ENCODE data around the gene ADGRL3.
A peak's percentile ranks its signal among the peaks of the same experiment; 100 is the strongest.

ADGRL3 gene

GRCh38 chr4:61860376-61860775 lies 660.2 kb downstream of the ADGRL3 start:
- H3K4me1 ChIP-seq (ENCODE audit: low read length), result no peaks in the 10 kb centered on the region
- no peak overlapping the region for H3K4me3 ChIP-seq (ENCODE audit: low read length)
- no peaks in the 10 kb centered on the region for H3K79me2 ChIP-seq (ENCODE audit: low read length)
- no peak overlapping the region for H3K27ac ChIP-seq (ENCODE audit: low read length)
- TF ChIP-seq EZH2phosphoT487 (IDR thresholded peaks at IDR 0.05; ENCODE audit: low read depth), result no peak
- TF ChIP-seq, protein P1, sequence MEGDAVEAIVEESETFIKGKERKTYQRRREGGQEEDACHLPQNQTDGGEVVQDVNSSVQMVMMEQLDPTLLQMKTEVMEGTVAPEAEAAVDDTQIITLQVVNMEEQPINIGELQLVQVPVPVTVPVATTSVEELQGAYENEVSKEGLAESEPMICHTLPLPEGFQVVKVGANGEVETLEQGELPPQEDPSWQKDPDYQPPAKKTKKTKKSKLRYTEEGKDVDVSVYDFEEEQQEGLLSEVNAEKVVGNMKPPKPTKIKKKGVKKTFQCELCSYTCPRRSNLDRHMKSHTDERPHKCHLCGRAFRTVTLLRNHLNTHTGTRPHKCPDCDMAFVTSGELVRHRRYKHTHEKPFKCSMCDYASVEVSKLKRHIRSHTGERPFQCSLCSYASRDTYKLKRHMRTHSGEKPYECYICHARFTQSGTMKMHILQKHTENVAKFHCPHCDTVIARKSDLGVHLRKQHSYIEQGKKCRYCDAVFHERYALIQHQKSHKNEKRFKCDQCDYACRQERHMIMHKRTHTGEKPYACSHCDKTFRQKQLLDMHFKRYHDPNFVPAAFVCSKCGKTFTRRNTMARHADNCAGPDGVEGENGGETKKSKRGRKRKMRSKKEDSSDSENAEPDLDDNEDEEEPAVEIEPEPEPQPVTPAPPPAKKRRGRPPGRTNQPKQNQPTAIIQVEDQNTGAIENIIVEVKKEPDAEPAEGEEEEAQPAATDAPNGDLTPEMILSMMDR (IDR thresholded peaks at IDR 0.05; ENCODE audit: low read depth, low read length), result no peak
- no peaks in the 10 kb centered on the region for H3K9me3 ChIP-seq (ENCODE audit: insufficient read depth, low read length)
- H3K27me3 ChIP-seq (ENCODE audit: low read depth, low read length), result no peaks in the 10 kb centered on the region
- no peaks in the 10 kb centered on the region for H4K20me1 ChIP-seq (ENCODE audit: insufficient read depth, low read length)
- H3K9ac ChIP-seq (ENCODE audit: low read length), result no peak overlapping the region
- H3K4me2 ChIP-seq (ENCODE audit: low read length), result no peak overlapping the region
- H3K36me3 ChIP-seq (replicated peaks; ENCODE audit: low read depth, low read length), result no peaks in the 10 kb centered on the region
- no peak overlapping the region for H2AFZ ChIP-seq (ENCODE audit: low read depth, low read length)

- no peak overlapping the region for H3K9ac ChIP-seq (ENCODE audit: low read length)
- H3K36me3 ChIP-seq (replicated peaks; ENCODE audit: low read depth, low read length), result no peaks in the 10 kb centered on the region
- no peak overlapping the region for H3K4me2 ChIP-seq (ENCODE audit: low read length)
- H3K27me3 ChIP-seq (ENCODE audit: low read depth, low read length), result no peaks in the 10 kb centered on the region
- no peaks in the 10 kb centered on the region for H4K20me1 ChIP-seq (ENCODE audit: insufficient read depth, low read length)
- TF ChIP-seq EZH2phosphoT487 (IDR thresholded peaks at IDR 0.05; ENCODE audit: low read depth), result no peak
- TF ChIP-seq, protein P1 (IDR thresholded peaks at IDR 0.05; ENCODE audit: low read depth, low read length), result no peak
- no peaks in the 10 kb centered on the region for H3K79me2 ChIP-seq (ENCODE audit: low read length)
- H3K27ac ChIP-seq (ENCODE audit: low read length), result no peak overlapping the region
- no peaks in the 10 kb centered on the region for H3K9me3 ChIP-seq (ENCODE audit: insufficient read depth, low read length)
- no peaks in the 10 kb centered on the region for H3K4me1 ChIP-seq (ENCODE audit: low read length)
- no peak overlapping the region for H3K4me3 ChIP-seq (ENCODE audit: low read length)
- no peak overlapping the region for H2AFZ ChIP-seq (ENCODE audit: low read depth, low read length)
These were observed 664.2 kb downstream of the ADGRL3 start for GRCh38 chr4:61864286-61864685.

GRCh38 chr4:61866378-61867030 lies 666.4 kb downstream of the ADGRL3 start:
- Histone ChIP-seq H3K9me3 (ENCODE audit: insufficient read depth, low read length) (no peaks in the 10 kb centered on the region), H3K79me2 (ENCODE audit: low read length) (no peaks in the 10 kb centered on the region), H3K27ac (ENCODE audit: low read length) (no peak overlapping the region), H2AFZ (ENCODE audit: low read depth, low read length) (no peak overlapping the region), H3K4me3 (ENCODE audit: low read length) (no peak overlapping the region), H3K36me3 (replicated peaks; ENCODE audit: low read depth, low read length) (no peaks in the 10 kb centered on the region), H3K9ac (ENCODE audit: low read length) (no peak overlapping the region), H3K4me2 (ENCODE audit: low read length) (no peak overlapping the region), H3K4me1 (ENCODE audit: low read length) (no peaks in the 10 kb centered on the region), H3K27me3 (ENCODE audit: low read depth, low read length) (no peaks in the 10 kb centered on the region), H4K20me1 (ENCODE audit: insufficient read depth, low read length) (no peaks in the 10 kb centered on the region)
- TF ChIP-seq, protein P1 (IDR thresholded peaks at IDR 0.05; ENCODE audit: low read depth, low read length), result no peak
- no peak for TF ChIP-seq EZH2phosphoT487 (IDR thresholded peaks at IDR 0.05; ENCODE audit: low read depth)

GRCh38 chr4:61872983-61873382 lies 672.9 kb downstream of the ADGRL3 start:
- Histone ChIP-seq H3K27me3 (ENCODE audit: low read depth, low read length) (no peaks in the 10 kb centered on the region), H3K36me3 (replicated peaks; ENCODE audit: low read depth, low read length) (no peaks in the 10 kb centered on the region), H3K4me1 (ENCODE audit: low read length) (peaks cover 25% of the 10 kb centered on the region), H3K4me2 (ENCODE audit: low read length) (peak overlapping the region; percentile 49), H4K20me1 (ENCODE audit: insufficient read depth, low read length) (no peaks in the 10 kb centered on the region), H3K9ac (ENCODE audit: low read length) (no peak overlapping the region; the same call in 1 of the 2 replicates), H3K27ac (ENCODE audit: low read length) (0 out of 2 replicates have a peak overlapping the region, but pooled peaks have one; percentile 2), H3K9me3 (ENCODE audit: insufficient read depth, low read length) (no peaks in the 10 kb centered on the region), H3K79me2 (ENCODE audit: low read length) (no peaks in the 10 kb centered on the region), H2AFZ (ENCODE audit: low read depth, low read length) (no peak overlapping the region), H3K4me3 (ENCODE audit: low read length) (0 out of 2 replicates have a peak overlapping the region, but pooled peaks have one; percentile 7)
- TF ChIP-seq EZH2phosphoT487 (IDR thresholded peaks at IDR 0.05; ENCODE audit: low read depth), result no peak
- TF ChIP-seq, protein P1 (IDR thresholded peaks at IDR 0.05; ENCODE audit: low read depth, low read length), result no peak

Data from OCI-LY3 (cell line).